GM23248 (cell line): ENCODE results near the gene CT45A2. TPM values are rescaled to one million over a fixed set of nuclear protein-coding genes. Genes with fewer than 3 reads are reported as not detected.
"Not testable (repeated sequence)": the region's sequence is repeated elsewhere in the genome, so short reads cannot be mapped to it uniquely, and the experiment has no call there.

ENCODE experiments used
- DNase-seq: peaks from one replicate; pipeline ENCODE4 v3.0.0-alpha.2; 2015
- H2AFZ ChIP-seq: fragments of 200-600 bp; sonication (generic); 2 replicates; pipeline ENCODE4 v1.6.1; 2016; ENCODE audit warnings: antibody characterized with exemption
- H3F3A ChIP-seq: fragments of 200-600 bp; sonication (generic); 2 replicates; pipeline ENCODE4 v1.6.1; 2016; ENCODE audit warnings: mild to moderate bottlenecking, antibody characterized with exemption, mixed run types; ENCODE audit not compliant: insufficient read depth
- H3K27ac ChIP-seq: fragments of 200-600 bp; sonication (generic); 2 replicates; pipeline ENCODE4 v1.5.1; 2016; ENCODE audit warnings: mild to moderate bottlenecking
- H3K27me3 ChIP-seq: fragments of 200-600 bp; sonication (generic); replicated peaks from 2 replicates; pipeline ENCODE4 v1.6.1; 2016; ENCODE audit warnings: mild to moderate bottlenecking; ENCODE audit not compliant: insufficient read depth
- H3K36me3 ChIP-seq: fragments of 200-600 bp; sonication (generic); 2 replicates; pipeline ENCODE4 v1.6.1; 2016; ENCODE audit warnings: low read depth, mild to moderate bottlenecking
- H3K4me1 ChIP-seq: fragments of 200-600 bp; sonication (generic); 2 replicates; pipeline ENCODE4 v1.6.1; 2016; ENCODE audit warnings: mild to moderate bottlenecking; ENCODE audit not compliant: insufficient read depth
- H3K4me2 ChIP-seq: fragments of 200-600 bp; sonication (generic); one replicate; pipeline ENCODE4 v1.6.1; 2016; ENCODE audit warnings: mild to moderate bottlenecking; ENCODE audit not compliant: unreplicated experiment
- H3K4me3 ChIP-seq: fragments of 200-600 bp; sonication (generic); 2 replicates; pipeline ENCODE4 v1.5.1; 2016; ENCODE audit warnings: mild to moderate bottlenecking
- H3K79me2 ChIP-seq: fragments of 200-600 bp; sonication (generic); 2 replicates; pipeline ENCODE4 v1.6.1; 2016; ENCODE audit warnings: mild to moderate bottlenecking; ENCODE audit not compliant: insufficient read depth
- H3K9ac ChIP-seq: fragments of 200-600 bp; sonication (generic); 2 replicates; pipeline ENCODE4 v1.6.1; 2016; ENCODE audit warnings: mild to moderate bottlenecking
- H3K9me2 ChIP-seq: fragments of 200-600 bp; sonication (generic); 2 replicates; pipeline ENCODE4 v1.6.1; 2016; ENCODE audit warnings: mixed run types, mild to moderate bottlenecking, moderate library complexity; ENCODE audit not compliant: insufficient read depth
- H3K9me3 ChIP-seq: fragments of 200-600 bp; sonication (generic); one replicate; pipeline ENCODE4 v1.6.1; 2017; ENCODE audit warnings: low read depth
- H4K20me1 ChIP-seq: fragments of 200-600 bp; sonication (generic); 2 replicates; pipeline ENCODE4 v1.6.0; 2016; ENCODE audit not compliant: insufficient read depth
- WGBS, 2 experiments: methylation state at CpG; one replicate each; pipeline ENCODE4 v1.1.6; 2015 to 2017; ENCODE audit warnings: low lambda C conversion rate in 2 of 2, low coverage in 1 of 2; ENCODE audit errors: missing lambda C conversion rate in 2 of 2; 5-methylcytosine and 5-hydroxymethylcytosine counted together
- in situ Hi-C: fragments of 300-500 bp; cut with MboI; formaldehyde crosslinking; loops from 2 replicates; pipeline ENCODE4 v1.15.0; 2020
- polyA plus RNA-seq: library from polyadenylated mRNA; unstranded; fragments of >200 nt; fragmentation: Nextera tagmentation; extraction: Ambion mirVana; gene quantifications from 2 replicates; pipeline ENCODE4 v1.2.1, GENCODE V29; 2016
- total RNA-seq: library from RNA; depleted of rRNA; stranded (reverse); fragments of >200 nt; shearing (Covaris generic); gene quantifications from 2 replicates; pipeline ENCODE4 v1.2.3, GENCODE V29; 2014; rRNA removed

Gene CT45A2
- total RNA-seq (not detected in 2 replicates), polyA plus RNA-seq (not detected in 2 replicates)

DNA sequence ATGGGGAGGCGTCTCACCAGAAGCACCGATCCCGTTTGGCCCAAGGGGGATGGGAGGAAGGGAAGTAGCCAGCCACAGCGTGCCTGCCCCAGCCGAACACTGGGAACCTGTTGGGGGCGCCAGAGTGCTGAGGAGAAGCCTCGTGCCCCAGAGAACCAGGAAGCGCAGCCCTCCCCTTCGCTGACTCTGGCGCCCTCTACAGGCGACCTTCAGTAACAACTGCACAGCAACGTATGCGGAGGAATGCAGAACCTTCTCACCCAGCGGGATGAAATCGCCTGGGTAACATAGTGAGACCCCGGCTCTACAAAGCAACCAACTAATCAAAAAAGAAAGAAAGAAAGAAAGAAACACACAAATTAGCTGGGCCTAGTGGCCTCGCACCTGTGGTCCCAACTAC lies at the start of gene CT45A2:
Gene CT45A2, minus strand, starts transcription at position 101 of the 400 bp plus-strand sequence. CDS start 3,747 bp downstream, outside the sequence.
- in situ Hi-C loops, DNase-seq, H3F3A ChIP-seq, H3K79me2 ChIP-seq, H3K9me2 ChIP-seq, H3K4me1 ChIP-seq, H3K4me3 ChIP-seq, H3K36me3 ChIP-seq, H3K9ac ChIP-seq, H3K27ac ChIP-seq, H3K27me3 ChIP-seq, H2AFZ ChIP-seq, H3K9me3 ChIP-seq, H4K20me1 ChIP-seq, H3K4me2 ChIP-seq: not testable (repeated sequence)
- WGBS, 2 experiments, result no CpG with 5 or more reads among the region's 17 CpGs

DNA sequence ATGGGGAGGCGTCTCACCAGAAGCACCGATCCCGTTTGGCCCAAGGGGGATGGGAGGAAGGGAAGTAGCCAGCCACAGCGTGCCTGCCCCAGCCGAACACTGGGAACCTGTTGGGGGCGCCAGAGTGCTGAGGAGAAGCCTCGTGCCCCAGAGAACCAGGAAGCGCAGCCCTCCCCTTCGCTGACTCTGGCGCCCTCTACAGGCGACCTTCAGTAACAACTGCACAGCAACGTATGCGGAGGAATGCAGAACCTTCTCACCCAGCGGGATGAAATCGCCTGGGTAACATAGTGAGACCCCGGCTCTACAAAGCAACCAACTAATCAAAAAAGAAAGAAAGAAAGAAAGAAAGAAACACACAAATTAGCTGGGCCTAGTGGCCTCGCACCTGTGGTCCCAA lies 34.6 kb upstream of the CT45A2 start, which contains the start of gene CT45A8:
Gene CT45A8, minus strand, starts transcription at position 101 of the 400 bp plus-strand sequence. CDS start 3,755 bp downstream, outside the sequence.
- H3F3A ChIP-seq, H3K27ac ChIP-seq, H2AFZ ChIP-seq, H3K4me2 ChIP-seq, H3K4me1 ChIP-seq, H3K9me2 ChIP-seq, H3K27me3 ChIP-seq, H3K79me2 ChIP-seq, DNase-seq, H3K4me3 ChIP-seq, in situ Hi-C loops, H3K36me3 ChIP-seq, H3K9me3 ChIP-seq, H4K20me1 ChIP-seq, H3K9ac ChIP-seq: not testable (repeated sequence)
- WGBS, 2 experiments, result no CpG with 5 or more reads among the region's 17 CpGs

DNA sequence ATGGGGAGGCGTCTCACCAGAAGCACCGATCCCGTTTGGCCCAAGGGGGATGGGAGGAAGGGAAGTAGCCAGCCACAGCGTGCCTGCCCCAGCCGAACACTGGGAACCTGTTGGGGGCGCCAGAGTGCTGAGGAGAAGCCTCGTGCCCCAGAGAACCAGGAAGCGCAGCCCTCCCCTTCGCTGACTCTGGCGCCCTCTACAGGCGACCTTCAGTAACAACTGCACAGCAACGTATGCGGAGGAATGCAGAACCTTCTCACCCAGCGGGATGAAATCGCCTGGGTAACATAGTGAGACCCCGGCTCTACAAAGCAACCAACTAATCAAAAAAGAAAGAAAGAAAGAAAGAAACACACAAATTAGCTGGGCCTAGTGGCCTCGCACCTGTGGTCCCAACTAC lies 17.4 kb upstream of the CT45A2 start, which contains the start of gene CT45A7:
Gene CT45A7, minus strand, starts transcription at position 101 of the 400 bp plus-strand sequence. CDS start 3,747 bp downstream, outside the sequence.
- H2AFZ ChIP-seq, in situ Hi-C loops, H4K20me1 ChIP-seq, H3K9ac ChIP-seq, H3K36me3 ChIP-seq, H3K4me3 ChIP-seq, H3K4me2 ChIP-seq, H3K27ac ChIP-seq, H3K4me1 ChIP-seq, H3K9me2 ChIP-seq, DNase-seq, H3K79me2 ChIP-seq, H3F3A ChIP-seq, H3K9me3 ChIP-seq, H3K27me3 ChIP-seq: not testable (repeated sequence)
- WGBS, 2 experiments, result no CpG with 5 or more reads among the region's 17 CpGs

- H3K27me3 ChIP-seq, H3K27ac ChIP-seq, H3K9me2 ChIP-seq, H3K4me1 ChIP-seq, H3K79me2 ChIP-seq, H3K9ac ChIP-seq, in situ Hi-C loops, H3K4me3 ChIP-seq, H3K4me2 ChIP-seq, H3K36me3 ChIP-seq, H3F3A ChIP-seq, H2AFZ ChIP-seq, DNase-seq, H3K9me3 ChIP-seq, H4K20me1 ChIP-seq: not testable (repeated sequence)
- no CpG with 5 or more reads among the region's 16 CpGs for WGBS, 2 experiments
Observed at GRCh38 chrX:135802687-135803086, 17.1 kb downstream of the CT45A2 start, which contains the start of gene CT45A6. TSS of gene CT45A6 (minus strand) at chrX:135802787. CDS start at chrX:135798993, 3,794 bp downstream.

DNA sequence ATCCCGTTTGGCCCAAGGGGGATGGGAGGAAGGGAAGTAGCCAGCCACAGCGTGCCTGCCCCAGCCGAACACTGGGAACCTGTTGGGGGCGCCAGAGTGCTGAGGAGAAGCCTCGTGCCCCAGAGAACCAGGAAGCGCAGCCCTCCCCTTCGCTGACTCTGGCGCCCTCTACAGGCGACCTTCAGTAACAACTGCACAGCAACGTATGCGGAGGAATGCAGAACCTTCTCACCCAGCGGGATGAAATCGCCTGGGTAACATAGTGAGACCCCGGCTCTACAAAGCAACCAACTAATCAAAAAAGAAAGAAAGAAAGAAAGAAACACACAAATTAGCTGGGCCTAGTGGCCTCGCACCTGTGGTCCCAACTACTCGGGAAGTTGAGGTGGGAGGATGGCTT lies 34.4 kb downstream of the CT45A2 start, which contains the start of gene CT45A5:
Gene CT45A5, minus strand, starts transcription at position 101 of the 400 bp plus-strand sequence. CDS start 3,774 bp downstream, outside the sequence.
- in situ Hi-C loops, H3F3A ChIP-seq, H2AFZ ChIP-seq, H3K4me1 ChIP-seq, H3K27me3 ChIP-seq, H4K20me1 ChIP-seq, H3K9me2 ChIP-seq, H3K4me2 ChIP-seq, H3K9me3 ChIP-seq, H3K4me3 ChIP-seq, H3K9ac ChIP-seq, H3K36me3 ChIP-seq, H3K27ac ChIP-seq, DNase-seq, H3K79me2 ChIP-seq: not testable (repeated sequence)
- no CpG with 5 or more reads among the region's 16 CpGs for WGBS, 2 experiments

DNA sequence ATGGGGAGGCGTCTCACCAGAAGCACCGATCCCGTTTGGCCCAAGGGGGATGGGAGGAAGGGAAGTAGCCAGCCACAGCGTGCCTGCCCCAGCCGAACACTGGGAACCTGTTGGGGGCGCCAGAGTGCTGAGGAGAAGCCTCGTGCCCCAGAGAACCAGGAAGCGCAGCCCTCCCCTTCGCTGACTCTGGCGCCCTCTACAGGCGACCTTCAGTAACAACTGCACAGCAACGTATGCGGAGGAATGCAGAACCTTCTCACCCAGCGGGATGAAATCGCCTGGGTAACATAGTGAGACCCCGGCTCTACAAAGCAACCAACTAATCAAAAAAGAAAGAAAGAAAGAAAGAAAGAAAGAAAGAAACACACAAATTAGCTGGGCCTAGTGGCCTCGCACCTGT lies 51.7 kb downstream of the CT45A2 start, which contains the start of gene CT45A3:
Gene CT45A3, minus strand, starts transcription at position 101 of the 400 bp plus-strand sequence. CDS start 3,747 bp downstream, outside the sequence.
- H3K36me3 ChIP-seq, H3K9me2 ChIP-seq, H3K79me2 ChIP-seq, H3K27ac ChIP-seq, H3K4me1 ChIP-seq, H3K4me2 ChIP-seq, H3K4me3 ChIP-seq, H4K20me1 ChIP-seq, DNase-seq, H3K9ac ChIP-seq, in situ Hi-C loops, H2AFZ ChIP-seq, H3K27me3 ChIP-seq, H3F3A ChIP-seq, H3K9me3 ChIP-seq: not testable (repeated sequence)
- no CpG with 5 or more reads among the region's 17 CpGs for WGBS, 2 experiments
